Panc1 (cell line): Measurements from ENCODE around the gene SPDYC. TPM values are rescaled to one million over a fixed set of nuclear protein-coding genes. Genes with fewer than 3 reads are reported as not detected.

Experiments
- ATAC-seq: fragments of 200-7000 bp; cut with Tn5 transposase; 2 replicates; pipeline ENCODE4 v1.9.1; 2020; ENCODE audit warnings: mild to moderate bottlenecking, moderate library complexity
- BruUV-seq: library from RNA; stranded (reverse); fragments of 400-500 nt; replicated peaks from 2 replicates; lab custom pipeline; 2021; lab: Mats Ljungman, UMichigan
- CTCF ChIA-PET: fragments of 300-600 bp; sonication (Branson Sonifier 250); formaldehyde crosslinking; loops from one replicate; lab custom pipeline; 2022; ENCODE audit warnings: antibody characterized with exemption; lab: Charles Lee
- POLR2A ChIA-PET: fragments of 300-600 bp; sonication (Branson Sonifier 250); formaldehyde crosslinking; loops from one replicate; lab custom pipeline; 2022; ENCODE audit warnings: antibody characterized with exemption; lab: Charles Lee
- DNase-seq: peaks from one replicate; pipeline ENCODE4 v3.0.0-alpha.2; 2010; ENCODE audit warnings: low read depth, low spot score
- H3K27ac ChIP-seq: 2 replicates; pipeline ENCODE4 v1.5.1; 2011; ENCODE audit warnings: mild to moderate bottlenecking, low read length, inconsistent platforms
- H3K27me3 ChIP-seq: fragments of 200-500 bp; sonication (Bioruptor generic); 2 replicates; pipeline ENCODE4 v1.6.0; 2014; ENCODE audit warnings: low read length, inconsistent platforms; ENCODE audit not compliant: control insufficient read depth, insufficient read depth
- H3K36me3 ChIP-seq: fragments of 200-500 bp; sonication (Bioruptor generic); 2 replicates; pipeline ENCODE4 v1.5.1; 2014; ENCODE audit warnings: inconsistent platforms, mild to moderate bottlenecking, low read length, moderate library complexity; ENCODE audit not compliant: control insufficient read depth, insufficient read depth
- H3K4me1 ChIP-seq: 2 replicates; pipeline ENCODE4 v1.5.1; 2011; ENCODE audit warnings: inconsistent platforms, mild to moderate bottlenecking, low read length, moderate library complexity; ENCODE audit not compliant: control insufficient read depth, insufficient read depth
- H3K4me3 ChIP-seq, 2 experiments: 2 replicates each; pipeline ENCODE4 v1.5.1; 2011 to 2012; ENCODE audit warnings: low read depth in 2 of 2, low read length in 2 of 2, mild to moderate bottlenecking in 2 of 2, inconsistent platforms in 1 of 2, moderate library complexity in 1 of 2
- H3K9me3 ChIP-seq: fragments of 200-500 bp; sonication (Bioruptor generic); 2 replicates; pipeline ENCODE4 v1.5.1; 2014; ENCODE audit warnings: low read depth, mild to moderate bottlenecking, inconsistent platforms, low read length, moderate library complexity; ENCODE audit not compliant: control insufficient read depth, insufficient read depth
- CTCF ChIP-seq: fragments of 450-650 bp; IDR thresholded peaks from 2 replicates; pipeline ENCODE4 v1.5.1; 2017; ENCODE audit warnings: mild to moderate bottlenecking
- POLR2AphosphoS5 ChIP-seq: IDR thresholded peaks from 2 replicates; pipeline ENCODE4 v1.6.1; 2012; ENCODE audit warnings: mild to moderate bottlenecking, low read depth, low read length, moderate library complexity
- REST ChIP-seq, 2 experiments: IDR thresholded peaks; 2 replicates each; pipeline ENCODE4 v1.6.1; 2011 to 2012; ENCODE audit warnings: low read depth in 2 of 2, control low read depth in 1 of 2, low read length in 1 of 2, mild to moderate bottlenecking in 1 of 2, moderate library complexity in 1 of 2; ENCODE audit not compliant: insufficient read depth in 1 of 2
- SIN3A ChIP-seq: IDR thresholded peaks from 2 replicates; pipeline ENCODE4 v1.6.1; 2012; ENCODE audit warnings: low read depth, mild to moderate bottlenecking, low read length, moderate library complexity, borderline replicate concordance; ENCODE audit not compliant: insufficient read depth
- TCF7L2 ChIP-seq: IDR thresholded peaks from 2 replicates; pipeline ENCODE4 v1.6.1; 2011; ENCODE audit warnings: mild to moderate bottlenecking, low read depth, low read length, inconsistent platforms
- in situ Hi-C: cut with HindIII; loops from 2 replicates; pipeline ENCODE4 v1.10.0; 2016; ENCODE audit warnings: low sequenced_read_pairs, low pct_unique_long_range_greater_than_20kb
- intact Hi-C: fragments of 100-400 bp; cut with micrococcal nuclease; formaldehyde crosslinking; loops from one replicate; pipeline ENCODE4 v1.10.0; 2022; ENCODE audit not compliant: unreplicated experiment
- total RNA-seq: library from RNA; stranded (reverse); gene quantifications from one replicate; pipeline ENCODE4 v1.2.1, GENCODE V29; 2021; ENCODE audit not compliant: unreplicated experiment

The SPDYC gene
- total RNA-seq, 1 experiment from 2014 or later: not detected

- TF ChIP-seq CTCF (no peak), SIN3A (no peak), POLR2AphosphoS5 (no peak), TCF7L2 (no peak), REST (IDR thresholded peaks at IDR 0.05; ENCODE audit: insufficient read depth in 1 of 2, low read depth in 2 of 2, low read length in 1 of 2) (no peak)
- in situ Hi-C loops (no loop called here), intact Hi-C loops (loop anchor here (10.0 kb wide), 1 partner anchor 51 kb away; the partner anchor contains the start of gene SYVN1)
- Histone ChIP-seq H3K4me3 (no peak overlapping the region), H3K27ac (no peak overlapping the region), H3K36me3 (peaks cover 7% of the 10 kb centered on the region; the same call in 1 of the 2 replicates), H3K27me3 (no peaks in the 10 kb centered on the region), H3K9me3 (no peaks in the 10 kb centered on the region), H3K4me1 (peaks cover 10% of the 10 kb centered on the region; the same call in 1 of the 2 replicates)
- CTCF ChIA-PET: interaction anchor here (0.6 to 0.8 kb wide), 2 partner anchors 12 to 333 kb away, joined by 4 to 12 read pairs; no protein-coding TSS in a partner anchor
- POLR2A ChIA-PET: interaction anchor here (0.5 kb wide), 1 partner anchor 637 kb away, joined by 6 read pairs; no protein-coding TSS in a partner anchor
- ATAC-seq (no peak), DNase-seq (no peak)
- BruUV-seq: no TSS peak
These were observed 15.9 kb downstream of the SPDYC start for GRCh38 chr11:65185869-65186341.

GRCh38 chr11:65186701-65187100 lies 16.7 kb downstream of the SPDYC start:
- ChIA-PET CTCF (no interaction called here), POLR2A (no interaction called here)
- TF ChIP-seq POLR2AphosphoS5: no peak
- TF ChIP-seq TCF7L2: no peak
- no peak for TF ChIP-seq REST (IDR thresholded peaks at IDR 0.05; ENCODE audit: insufficient read depth in 1 of 2, low read depth in 2 of 2, low read length in 1 of 2)
- TF ChIP-seq SIN3A: no peak
- TF ChIP-seq CTCF: no peak
- no peaks in the 10 kb centered on the region for H3K27me3 ChIP-seq
- peaks cover 10% of the 10 kb centered on the region; the same call in 1 of the 2 replicates for H3K4me1 ChIP-seq
- no peak overlapping the region for H3K27ac ChIP-seq
- H3K4me3 ChIP-seq: no peak overlapping the region
- intact Hi-C loops (loop anchor here (10.0 kb wide), 1 partner anchor 52 kb away; the partner anchor contains the start of gene SYVN1), in situ Hi-C loops (no loop called here)
- peaks cover 7% of the 10 kb centered on the region; the same call in 1 of the 2 replicates for H3K36me3 ChIP-seq
- BruUV-seq: no TSS peak
- no peaks in the 10 kb centered on the region for H3K9me3 ChIP-seq
- ATAC-seq (no peak), DNase-seq (no peak)
